C4-2B (cell line): ENCODE data around the gene BTRC.

ENCODE experiments used
- ZFX ChIP-seq: fragments of 450-650 bp; IDR thresholded peaks from 2 replicates; pipeline ENCODE4 v1.6.1; 2017
- TF ChIP-seq, protein P1 (sequence below): fragments of 450-650 bp; conservative IDR thresholded peaks from 2 replicates; pipeline ENCODE4 v1.5.1; 2017; ENCODE audit warnings: mild to moderate bottlenecking

DNA sequence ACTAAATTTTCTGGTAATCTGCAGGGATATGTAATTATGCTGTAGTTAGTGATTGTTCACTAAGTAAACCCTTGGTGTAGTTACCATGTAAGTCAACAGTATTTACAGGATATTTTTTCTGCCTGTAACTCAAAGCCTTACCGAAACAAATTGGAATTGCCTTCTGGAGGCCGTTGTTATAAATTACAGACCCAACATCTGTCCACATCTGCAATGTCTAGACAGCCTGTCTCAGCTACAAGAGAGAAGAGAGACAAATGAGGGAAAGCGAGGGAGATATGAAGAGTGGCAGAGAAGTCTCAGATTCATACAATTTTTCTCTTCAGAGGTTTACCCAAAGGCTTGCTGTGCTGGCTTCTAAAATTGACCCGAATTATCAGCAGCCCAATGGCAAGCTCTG lies 23.7 kb upstream of the BTRC start:
- TF ChIP-seq, protein P1, sequence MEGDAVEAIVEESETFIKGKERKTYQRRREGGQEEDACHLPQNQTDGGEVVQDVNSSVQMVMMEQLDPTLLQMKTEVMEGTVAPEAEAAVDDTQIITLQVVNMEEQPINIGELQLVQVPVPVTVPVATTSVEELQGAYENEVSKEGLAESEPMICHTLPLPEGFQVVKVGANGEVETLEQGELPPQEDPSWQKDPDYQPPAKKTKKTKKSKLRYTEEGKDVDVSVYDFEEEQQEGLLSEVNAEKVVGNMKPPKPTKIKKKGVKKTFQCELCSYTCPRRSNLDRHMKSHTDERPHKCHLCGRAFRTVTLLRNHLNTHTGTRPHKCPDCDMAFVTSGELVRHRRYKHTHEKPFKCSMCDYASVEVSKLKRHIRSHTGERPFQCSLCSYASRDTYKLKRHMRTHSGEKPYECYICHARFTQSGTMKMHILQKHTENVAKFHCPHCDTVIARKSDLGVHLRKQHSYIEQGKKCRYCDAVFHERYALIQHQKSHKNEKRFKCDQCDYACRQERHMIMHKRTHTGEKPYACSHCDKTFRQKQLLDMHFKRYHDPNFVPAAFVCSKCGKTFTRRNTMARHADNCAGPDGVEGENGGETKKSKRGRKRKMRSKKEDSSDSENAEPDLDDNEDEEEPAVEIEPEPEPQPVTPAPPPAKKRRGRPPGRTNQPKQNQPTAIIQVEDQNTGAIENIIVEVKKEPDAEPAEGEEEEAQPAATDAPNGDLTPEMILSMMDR = no peak
- no peak for TF ChIP-seq ZFX
